SK-N-SH (cell line): ENCODE data around the gene KDSR. TPM values are rescaled to one million over a fixed set of nuclear protein-coding genes. Genes with fewer than 3 reads are reported as not detected.

Experiments used
- CTCF ChIA-PET: fragments of 300-600, 350-600 bp; formaldehyde crosslinking; extraction: SDS; loops from one replicate; lab custom pipeline; 2021; lab: Yijun Ruan, JAX
- POLR2A ChIA-PET: fragments of 350-600 bp; sonication (Branson Sonifier 250); formaldehyde crosslinking; extraction: SDS; loops from one replicate; lab custom pipeline; 2020; ENCODE audit warnings: antibody characterized with exemption, inconsistent platforms; lab: Yijun Ruan, JAX
- DNase-seq: peaks from one replicate; pipeline ENCODE4 v3.0.0; 2012
- H2AFZ ChIP-seq: fragments of 200-600 bp; sonication (generic); 2 replicates; pipeline ENCODE4 v1.8.1; 2016; ENCODE audit warnings: antibody characterized with exemption, mild to moderate bottlenecking, low read depth
- H3F3A ChIP-seq: fragments of 200-600 bp; sonication (generic); replicated peaks from 2 replicates; pipeline ENCODE3; 2016; ENCODE audit warnings: antibody characterized with exemption, mild to moderate bottlenecking; ENCODE audit not compliant: insufficient read depth
- H3K27ac ChIP-seq, 2 experiments: fragments of 200-500 bp in 1 of 2; fragments of 200-600 bp in 1 of 2; sonication (Bioruptor generic) in 1 of 2; sonication (generic), shearing (Covaris generic) in 1 of 2; 2 replicates each; pipeline versions ENCODE4 v1.5.1 to v1.6.1; 2014 to 2016; ENCODE audit warnings: low read depth in 2 of 2, inconsistent platforms in 1 of 2, low read length in 1 of 2, mild to moderate bottlenecking in 1 of 2, mixed read lengths in 1 of 2
- H3K27me3 ChIP-seq: fragments of 200-600 bp; sonication (generic), shearing (Covaris generic); 2 replicates; pipeline ENCODE4 v1.6.1; 2016; ENCODE audit warnings: mixed run types; ENCODE audit not compliant: insufficient read depth
- H3K36me3 ChIP-seq, 2 experiments: fragments of 200-500 bp in 1 of 2; fragments of 200-600 bp in 1 of 2; sonication (Bioruptor generic) in 1 of 2; sonication (generic) in 1 of 2; replicated peaks in 1 of 2; 2 replicates each; pipeline versions ENCODE3 to v1.5.1; 2014 to 2016; ENCODE audit warnings: low read length in 1 of 2, mild to moderate bottlenecking in 1 of 2; ENCODE audit not compliant: insufficient read depth in 2 of 2, control insufficient read depth in 1 of 2
- H3K4me1 ChIP-seq, 2 experiments: fragments of 200-500 bp in 1 of 2; fragments of 200-600 bp in 1 of 2; sonication (Bioruptor generic) in 1 of 2; sonication (generic), shearing (Covaris generic) in 1 of 2; 2 replicates each; pipeline versions ENCODE4 v1.5.1 to v1.6.1; 2014 to 2016; ENCODE audit warnings: low read depth in 1 of 2, low read length in 1 of 2, mixed run types in 1 of 2; ENCODE audit not compliant: insufficient read depth in 2 of 2, control insufficient read depth in 1 of 2
- H3K4me2 ChIP-seq: fragments of 200-600 bp; sonication (generic), shearing (Covaris generic); 2 replicates; pipeline ENCODE4 v1.6.1; 2017; ENCODE audit warnings: mixed run types
- H3K4me3 ChIP-seq, 2 experiments: fragments of 200-500 bp in 1 of 2; fragments of 200-600 bp in 1 of 2; sonication (Bioruptor generic) in 1 of 2; sonication (generic), shearing (Covaris generic) in 1 of 2; 2 replicates each; pipeline versions ENCODE4 v1.5.1 to v1.8.1; 2014 to 2016; ENCODE audit warnings: low read depth in 2 of 2, inconsistent platforms in 1 of 2, low read length in 1 of 2, mild to moderate bottlenecking in 1 of 2, mixed read lengths in 1 of 2, moderate library complexity in 1 of 2
- H3K79me2 ChIP-seq: fragments of 200-600 bp; sonication (generic); 2 replicates; pipeline ENCODE4 v1.8.1; 2017; ENCODE audit warnings: mild to moderate bottlenecking; ENCODE audit not compliant: insufficient read depth
- H3K9ac ChIP-seq: fragments of 200-600 bp; sonication (generic); 2 replicates; pipeline ENCODE4 v1.6.1; 2017; ENCODE audit warnings: mixed run types
- H3K9me2 ChIP-seq: fragments of 200-600 bp; sonication (generic); 2 replicates; pipeline ENCODE4 v1.6.1; 2017; ENCODE audit warnings: mixed run types
- H3K9me3 ChIP-seq: fragments of 200-600 bp; sonication (generic); 2 replicates; pipeline ENCODE4 v1.6.1; 2017; ENCODE audit warnings: mixed run types, mild to moderate bottlenecking, moderate library complexity
- H4K20me1 ChIP-seq: fragments of 200-600 bp; sonication (generic); 2 replicates; pipeline ENCODE4 v1.6.1; 2017; ENCODE audit warnings: mild to moderate bottlenecking, mixed run types; ENCODE audit not compliant: insufficient read depth
- CHD2 ChIP-seq: fragments of 150-350 bp; IDR thresholded peaks from 2 replicates; pipeline ENCODE4 v1.6.1; 2018; ENCODE audit warnings: low read length; ENCODE audit not compliant: partially characterized antibody
- EP300 ChIP-seq, 2 experiments: IDR thresholded peaks; 2 replicates each; pipeline versions ENCODE4 v1.4.0 to v1.6.1; 2012; ENCODE audit warnings: borderline replicate concordance in 1 of 2, low read depth in 1 of 2, low read length in 1 of 2
- EZH2phosphoT487 ChIP-seq: fragments of 200-600 bp; sonication (generic); IDR thresholded peaks from 2 replicates; pipeline ENCODE4 v1.6.1; 2017; ENCODE audit warnings: low read depth, mixed run types, mild to moderate bottlenecking, antibody characterized with exemption, moderate library complexity, borderline replicate concordance
- FOSL2 ChIP-seq: IDR thresholded peaks from 2 replicates; pipeline ENCODE4 v1.4.0; 2012; ENCODE audit warnings: low read depth, mild to moderate bottlenecking, moderate library complexity, borderline replicate concordance
- FOXJ3 ChIP-seq: sonication (generic); formaldehyde crosslinking; IDR thresholded peaks from 2 replicates; pipeline ENCODE4 v1.5.1; 2020; ENCODE audit warnings: mild to moderate bottlenecking, missing genetic modification reagents
- FOXM1 ChIP-seq: IDR thresholded peaks from 2 replicates; pipeline ENCODE4 v1.4.0; 2012; ENCODE audit warnings: low read depth, mild to moderate bottlenecking
- GABPA ChIP-seq: IDR thresholded peaks from 2 replicates; pipeline ENCODE4 v1.4.0; 2012; ENCODE audit warnings: low read depth, mild to moderate bottlenecking
- GATA2 ChIP-seq: sonication (generic); formaldehyde crosslinking; IDR thresholded peaks from 2 replicates; pipeline ENCODE4 v1.5.0; 2020; ENCODE audit warnings: mild to moderate bottlenecking, missing genetic modification reagents
- IRF3 ChIP-seq: fragments of 150-350 bp; IDR thresholded peaks from 2 replicates; pipeline ENCODE4 v1.6.1; 2016; ENCODE audit warnings: mild to moderate bottlenecking, low read depth, low read length
- JUND ChIP-seq: IDR thresholded peaks from 2 replicates; pipeline ENCODE4 v1.4.0; 2012
- MEF2A ChIP-seq: IDR thresholded peaks from 2 replicates; pipeline ENCODE4 v1.4.0; 2012; ENCODE audit warnings: low read depth, borderline replicate concordance
- MXI1 ChIP-seq: IDR thresholded peaks from 2 replicates; pipeline ENCODE4 v1.6.1; 2012; ENCODE audit warnings: mild to moderate bottlenecking, low read depth, low read length, improper control_type of control experiment
- NFIC ChIP-seq: IDR thresholded peaks from 2 replicates; pipeline ENCODE4 v1.4.0; 2012; ENCODE audit warnings: borderline replicate concordance
- NRF1 ChIP-seq: IDR thresholded peaks from 2 replicates; pipeline ENCODE4 v1.6.1; 2012; ENCODE audit warnings: low read depth, mild to moderate bottlenecking, low read length
- RAD21 ChIP-seq: IDR thresholded peaks from 2 replicates; pipeline ENCODE4 v1.6.1; 2012; ENCODE audit warnings: mild to moderate bottlenecking, low read length
- RCOR1 ChIP-seq: fragments of 150-350 bp; IDR thresholded peaks from 2 replicates; pipeline ENCODE4 v1.6.1; 2017; ENCODE audit warnings: antibody characterized with exemption, low read length
- RFX5 ChIP-seq: IDR thresholded peaks from 2 replicates; pipeline ENCODE4 v1.6.1; 2012; ENCODE audit warnings: mild to moderate bottlenecking, improper control_type of control experiment, low read length
- RXRA ChIP-seq: IDR thresholded peaks from 2 replicates; pipeline ENCODE4 v1.4.0; 2012; ENCODE audit warnings: low read depth, mild to moderate bottlenecking, borderline replicate concordance
- SIN3A ChIP-seq: IDR thresholded peaks from 2 replicates; pipeline ENCODE4 v1.6.1; 2012; ENCODE audit warnings: low read depth, mild to moderate bottlenecking, low read length, moderate library complexity, borderline replicate concordance
- SMC3 ChIP-seq: IDR thresholded peaks from 2 replicates; pipeline ENCODE4 v1.6.1; 2012; ENCODE audit warnings: low read depth, low read length, improper control_type of control experiment
- TCF12 ChIP-seq: IDR thresholded peaks from 2 replicates; pipeline ENCODE4 v1.4.0; 2012
- TEAD4 ChIP-seq: IDR thresholded peaks from 2 replicates; pipeline ENCODE4 v1.4.0; 2012; ENCODE audit warnings: mild to moderate bottlenecking, borderline replicate concordance; ENCODE audit not compliant: insufficient read depth
- USF1 ChIP-seq: IDR thresholded peaks from 2 replicates; pipeline ENCODE4 v1.4.0; 2012; ENCODE audit warnings: low read depth, borderline replicate concordance
- YY1 ChIP-seq: IDR thresholded peaks from 2 replicates; pipeline ENCODE4 v1.4.0; 2012; ENCODE audit warnings: low read depth, mild to moderate bottlenecking
- WGBS: methylation state at CpG from one replicate; pipeline ENCODE4 v1.1.6; 2017; ENCODE audit warnings: low lambda C conversion rate; 5-methylcytosine and 5-hydroxymethylcytosine counted together
- polyA plus RNA-seq, 3 experiments: library from polyadenylated mRNA; depleted of rRNA; stranded (reverse); fragments of >200 nt; gene quantifications; 2 replicates each; pipeline ENCODE4 v1.2.3, GENCODE V29; 2012
- TF ChIP-seq, protein P1 (sequence below): IDR thresholded peaks from 2 replicates; pipeline ENCODE4 v1.6.1; 2012; ENCODE audit warnings: mild to moderate bottlenecking, low read depth, low read length, moderate library complexity
- TF ChIP-seq, protein P2 (sequence below): IDR thresholded peaks from 2 replicates; pipeline ENCODE4 v1.4.0; 2012; ENCODE audit warnings: low read depth, borderline replicate concordance
- TF ChIP-seq, protein P3 (sequence below): fragments of 150-350 bp; IDR thresholded peaks from 2 replicates; pipeline ENCODE4 v1.6.1; 2017; ENCODE audit warnings: antibody characterized with exemption, low read length, low read depth, borderline replicate concordance

The KDSR gene
- polyA plus RNA-seq, 1 of the 3 experiments (the other 2 are of a cell fraction), result 22.3 TPM

GRCh38 chr18:63410792-63411191, 43.8 kb upstream of the KDSR start:
- Histone ChIP-seq H3K4me2 (no peak overlapping the region), H3K4me1 (peaks cover 0 to 8% of the 10 kb centered on the region in 2 experiments; a peak in 3 of 4 replicates), H3K9ac (no peak overlapping the region), H2AFZ (no peak overlapping the region), H3K9me2 (no peaks in the 10 kb centered on the region), H3K4me3 (no peak overlapping the region), H4K20me1 (peaks cover 4% of the 10 kb centered on the region; the same call in 1 of the 2 replicates), H3F3A (peaks cover 14% of the 10 kb centered on the region), H3K27ac (peak overlapping the region in 1 of 2 experiments; percentile 61; a peak in 2 of 4 replicates), H3K36me3 (peaks cover 71 to 77% of the 10 kb centered on the region in 2 experiments), H3K27me3 (no peaks in the 10 kb centered on the region), H3K9me3 (no peaks in the 10 kb centered on the region), H3K79me2 (peaks cover 82% of the 10 kb centered on the region; the same call in 1 of the 2 replicates)
- no peak for DNase-seq
- 57% methylated on average over 4 of the region's 4 CpGs for WGBS
- ChIA-PET POLR2A (interaction anchor here (1.7 kb wide), 1 partner anchor 11 kb away, joined by 6 read pairs; the partner anchor contains the start of gene VPS4B), CTCF (interaction anchor here (1.4 kb wide), 1 partner anchor 26 kb away, joined by 3 read pairs; no protein-coding TSS in a partner anchor)
- TF ChIP-seq EZH2phosphoT487 (no peak), SIN3A (no peak), MEF2A (no peak), TCF12 (no peak), CHD2 (no peak), NFIC (0 out of 2 replicates have a peak, but pooled peaks have one; percentile 24), FOXM1 (no peak), GABPA (no peak), RAD21 (no peak), EP300 (IDR thresholded peaks at IDR 0.05; ENCODE audit: borderline replicate concordance in 1 of 2, low read depth in 1 of 2, low read length in 1 of 2) (no peak; a peak in 1 of 4 replicates), JUND (peak; percentile 51; the same call in 1 of the 2 replicates), GATA2 (CRISPR knock-in tag) (no peak), RCOR1 (no peak), MXI1 (no peak), RFX5 (no peak), YY1 (no peak), IRF3 (no peak), FOXJ3 (CRISPR knock-in tag) (no peak), RXRA (no peak), TEAD4 (no peak), USF1 (no peak), FOSL2 (peak; percentile 66; the same call in 1 of the 2 replicates), SMC3 (no peak), NRF1 (no peak)
- TF ChIP-seq, protein P1, sequence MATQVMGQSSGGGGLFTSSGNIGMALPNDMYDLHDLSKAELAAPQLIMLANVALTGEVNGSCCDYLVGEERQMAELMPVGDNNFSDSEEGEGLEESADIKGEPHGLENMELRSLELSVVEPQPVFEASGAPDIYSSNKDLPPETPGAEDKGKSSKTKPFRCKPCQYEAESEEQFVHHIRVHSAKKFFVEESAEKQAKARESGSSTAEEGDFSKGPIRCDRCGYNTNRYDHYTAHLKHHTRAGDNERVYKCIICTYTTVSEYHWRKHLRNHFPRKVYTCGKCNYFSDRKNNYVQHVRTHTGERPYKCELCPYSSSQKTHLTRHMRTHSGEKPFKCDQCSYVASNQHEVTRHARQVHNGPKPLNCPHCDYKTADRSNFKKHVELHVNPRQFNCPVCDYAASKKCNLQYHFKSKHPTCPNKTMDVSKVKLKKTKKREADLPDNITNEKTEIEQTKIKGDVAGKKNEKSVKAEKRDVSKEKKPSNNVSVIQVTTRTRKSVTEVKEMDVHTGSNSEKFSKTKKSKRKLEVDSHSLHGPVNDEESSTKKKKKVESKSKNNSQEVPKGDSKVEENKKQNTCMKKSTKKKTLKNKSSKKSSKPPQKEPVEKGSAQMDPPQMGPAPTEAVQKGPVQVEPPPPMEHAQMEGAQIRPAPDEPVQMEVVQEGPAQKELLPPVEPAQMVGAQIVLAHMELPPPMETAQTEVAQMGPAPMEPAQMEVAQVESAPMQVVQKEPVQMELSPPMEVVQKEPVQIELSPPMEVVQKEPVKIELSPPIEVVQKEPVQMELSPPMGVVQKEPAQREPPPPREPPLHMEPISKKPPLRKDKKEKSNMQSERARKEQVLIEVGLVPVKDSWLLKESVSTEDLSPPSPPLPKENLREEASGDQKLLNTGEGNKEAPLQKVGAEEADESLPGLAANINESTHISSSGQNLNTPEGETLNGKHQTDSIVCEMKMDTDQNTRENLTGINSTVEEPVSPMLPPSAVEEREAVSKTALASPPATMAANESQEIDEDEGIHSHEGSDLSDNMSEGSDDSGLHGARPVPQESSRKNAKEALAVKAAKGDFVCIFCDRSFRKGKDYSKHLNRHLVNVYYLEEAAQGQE, result no peak
- TF ChIP-seq, protein P2, sequence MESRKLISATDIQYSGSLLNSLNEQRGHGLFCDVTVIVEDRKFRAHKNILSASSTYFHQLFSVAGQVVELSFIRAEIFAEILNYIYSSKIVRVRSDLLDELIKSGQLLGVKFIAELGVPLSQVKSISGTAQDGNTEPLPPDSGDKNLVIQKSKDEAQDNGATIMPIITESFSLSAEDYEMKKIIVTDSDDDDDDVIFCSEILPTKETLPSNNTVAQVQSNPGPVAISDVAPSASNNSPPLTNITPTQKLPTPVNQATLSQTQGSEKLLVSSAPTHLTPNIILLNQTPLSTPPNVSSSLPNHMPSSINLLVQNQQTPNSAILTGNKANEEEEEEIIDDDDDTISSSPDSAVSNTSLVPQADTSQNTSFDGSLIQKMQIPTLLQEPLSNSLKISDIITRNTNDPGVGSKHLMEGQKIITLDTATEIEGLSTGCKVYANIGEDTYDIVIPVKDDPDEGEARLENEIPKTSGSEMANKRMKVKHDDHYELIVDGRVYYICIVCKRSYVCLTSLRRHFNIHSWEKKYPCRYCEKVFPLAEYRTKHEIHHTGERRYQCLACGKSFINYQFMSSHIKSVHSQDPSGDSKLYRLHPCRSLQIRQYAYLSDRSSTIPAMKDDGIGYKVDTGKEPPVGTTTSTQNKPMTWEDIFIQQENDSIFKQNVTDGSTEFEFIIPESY, result no peak
- TF ChIP-seq, protein P3, sequence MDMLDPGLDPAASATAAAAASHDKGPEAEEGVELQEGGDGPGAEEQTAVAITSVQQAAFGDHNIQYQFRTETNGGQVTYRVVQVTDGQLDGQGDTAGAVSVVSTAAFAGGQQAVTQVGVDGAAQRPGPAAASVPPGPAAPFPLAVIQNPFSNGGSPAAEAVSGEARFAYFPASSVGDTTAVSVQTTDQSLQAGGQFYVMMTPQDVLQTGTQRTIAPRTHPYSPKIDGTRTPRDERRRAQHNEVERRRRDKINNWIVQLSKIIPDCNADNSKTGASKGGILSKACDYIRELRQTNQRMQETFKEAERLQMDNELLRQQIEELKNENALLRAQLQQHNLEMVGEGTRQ, result no peak
